Measurements from ENCODE around the gene MACROH2A2. TPM values are rescaled to one million over a fixed set of nuclear protein-coding genes. Genes with fewer than 3 reads are reported as not detected.
A peak's percentile ranks its signal among the peaks of the same experiment; 100 is the strongest.
"Not testable (repeated sequence)": the region's sequence is repeated elsewhere in the genome, so short reads cannot be mapped to it uniquely, and the experiment has no call there.

Gene MACROH2A2
- total RNA-seq, 2 donors from 2014 or later = 2.4 to 2.5 TPM

- not testable (repeated sequence) for H3K36me3 Mint-ChIP-seq (ENCODE audit: low read depth); H3K27me3 Mint-ChIP-seq; H3K4me3 Mint-ChIP-seq; H3K27ac Mint-ChIP-seq; ATAC-seq (replicated peaks); H3K4me1 Mint-ChIP-seq; H3K9me3 Mint-ChIP-seq
These were observed 28.1 kb downstream of the MACROH2A2 start for GRCh38 chr10:70080789-70081188.

- Mint-ChIP-seq H3K27me3 (no peaks in the 10 kb centered on the region), H3K4me1 (no peaks in the 10 kb centered on the region), H3K4me3 (no peak overlapping the region), H3K27ac (no peak overlapping the region), H3K36me3 (ENCODE audit: low read depth) (no peaks in the 10 kb centered on the region), H3K9me3 (no peaks in the 10 kb centered on the region)
- no peak for ATAC-seq (replicated peaks)
These were observed 31.5 kb downstream of the MACROH2A2 start for GRCh38 chr10:70084189-70084588.

- Mint-ChIP-seq H3K27ac (no peak overlapping the region), H3K36me3 (ENCODE audit: low read depth) (no peaks in the 10 kb centered on the region), H3K4me3 (no peak overlapping the region), H3K9me3 (no peaks in the 10 kb centered on the region), H3K27me3 (no peaks in the 10 kb centered on the region), H3K4me1 (no peaks in the 10 kb centered on the region)
- ATAC-seq (replicated peaks) = no peak
These were observed 33.4 kb downstream of the MACROH2A2 start for GRCh38 chr10:70085975-70086613.

- Mint-ChIP-seq H3K4me1 (peaks cover 10% of the 10 kb centered on the region), H3K9me3 (no peaks in the 10 kb centered on the region), H3K4me3 (no peak overlapping the region), H3K36me3 (ENCODE audit: low read depth) (no peaks in the 10 kb centered on the region), H3K27ac (no peak overlapping the region), H3K27me3 (no peaks in the 10 kb centered on the region)
- no peak for ATAC-seq (replicated peaks)
These were observed 35.1 kb downstream of the MACROH2A2 start for GRCh38 chr10:70087616-70088307.

- H3K27ac Mint-ChIP-seq = no peak overlapping the region
- no peak for ATAC-seq (replicated peaks)
These were observed 35.7 kb downstream of the MACROH2A2 start for GRCh38 chr10:70088308-70088698.

GRCh38 chr10:70090013-70090412 lies 37.4 kb downstream of the MACROH2A2 start:
- Mint-ChIP-seq H3K9me3 (no peaks in the 10 kb centered on the region), H3K36me3 (ENCODE audit: low read depth) (no peaks in the 10 kb centered on the region), H3K4me3 (no peak overlapping the region), H3K27ac (no peak overlapping the region), H3K4me1 (peaks cover 29% of the 10 kb centered on the region), H3K27me3 (no peaks in the 10 kb centered on the region)
- no peak for ATAC-seq (replicated peaks)

More at GRCh38 chr10:70088308-70088698, 35.7 kb downstream of the MACROH2A2 start:
- no peak overlapping the region for H3K4me3 Mint-ChIP-seq
- no peaks in the 10 kb centered on the region for H3K9me3 Mint-ChIP-seq
- H3K27me3 Mint-ChIP-seq = no peaks in the 10 kb centered on the region
- H3K36me3 Mint-ChIP-seq (ENCODE audit: low read depth) = no peaks in the 10 kb centered on the region
- peaks cover 13% of the 10 kb centered on the region for H3K4me1 Mint-ChIP-seq

GRCh38 chr10:70090951-70091350 lies 38.3 kb downstream of the MACROH2A2 start:
- H3K4me1 Mint-ChIP-seq = peaks cover 29% of the 10 kb centered on the region
- no peaks in the 10 kb centered on the region for H3K27me3 Mint-ChIP-seq
- H3K9me3 Mint-ChIP-seq = no peaks in the 10 kb centered on the region
- peaks cover 5% of the 10 kb centered on the region for H3K36me3 Mint-ChIP-seq (ENCODE audit: low read depth)
- no peak for ATAC-seq (replicated peaks)
- H3K27ac Mint-ChIP-seq = no peak overlapping the region
- no peak overlapping the region for H3K4me3 Mint-ChIP-seq

- Mint-ChIP-seq H3K27me3 (no peaks in the 10 kb centered on the region), H3K4me3 (peak overlapping the region; percentile 96), H3K9me3 (no peaks in the 10 kb centered on the region), H3K36me3 (ENCODE audit: low read depth) (peaks cover 8% of the 10 kb centered on the region), H3K4me1 (peaks cover 29% of the 10 kb centered on the region), H3K27ac (peak overlapping the region; percentile 99)
- ATAC-seq (replicated peaks) = peak; percentile 18
These were observed 39.7 kb downstream of the MACROH2A2 start for GRCh38 chr10:70092389-70092718.

GRCh38 chr10:70093335-70093944 lies 40.8 kb downstream of the MACROH2A2 start:
- H3K27me3 Mint-ChIP-seq = no peaks in the 10 kb centered on the region
- H3K4me1 Mint-ChIP-seq = peaks cover 29% of the 10 kb centered on the region
- no peaks in the 10 kb centered on the region for H3K9me3 Mint-ChIP-seq
- peak overlapping the region; percentile 99 for H3K27ac Mint-ChIP-seq
- peaks cover 8% of the 10 kb centered on the region for H3K36me3 Mint-ChIP-seq (ENCODE audit: low read depth)
- peak; percentile 88 for ATAC-seq (replicated peaks)
- H3K4me3 Mint-ChIP-seq = peak overlapping the region; percentile 96

GRCh38 chr10:70094250-70094649 lies 41.6 kb downstream of the MACROH2A2 start:
- peaks cover 29% of the 10 kb centered on the region for H3K4me1 Mint-ChIP-seq
- H3K9me3 Mint-ChIP-seq = no peaks in the 10 kb centered on the region
- peak overlapping the region; percentile 99 for H3K27ac Mint-ChIP-seq
- ATAC-seq (replicated peaks) = no peak
- peaks cover 10% of the 10 kb centered on the region for H3K36me3 Mint-ChIP-seq (ENCODE audit: low read depth)
- no peaks in the 10 kb centered on the region for H3K27me3 Mint-ChIP-seq
- H3K4me3 Mint-ChIP-seq = peak overlapping the region; percentile 96

GRCh38 chr10:70096016-70096704 lies 43.5 kb downstream of the MACROH2A2 start:
- Mint-ChIP-seq H3K27ac (no peak overlapping the region), H3K9me3 (no peaks in the 10 kb centered on the region), H3K27me3 (no peaks in the 10 kb centered on the region), H3K4me3 (no peak overlapping the region), H3K4me1 (peaks cover 29% of the 10 kb centered on the region), H3K36me3 (ENCODE audit: low read depth) (peaks cover 25% of the 10 kb centered on the region)
- no peak for ATAC-seq (replicated peaks)

- H3K4me1 Mint-ChIP-seq = peaks cover 28% of the 10 kb centered on the region
- ATAC-seq (replicated peaks) = no peak
- H3K27ac Mint-ChIP-seq = no peak overlapping the region
- H3K4me3 Mint-ChIP-seq = no peak overlapping the region
- H3K9me3 Mint-ChIP-seq = no peaks in the 10 kb centered on the region
- peaks cover 32% of the 10 kb centered on the region for H3K36me3 Mint-ChIP-seq (ENCODE audit: low read depth)
- H3K27me3 Mint-ChIP-seq = no peaks in the 10 kb centered on the region
These were observed 44.2 kb downstream of the MACROH2A2 start for GRCh38 chr10:70096705-70097420.

- H3K9me3 Mint-ChIP-seq = no peaks in the 10 kb centered on the region
- no peaks in the 10 kb centered on the region for H3K27me3 Mint-ChIP-seq
These were observed 44.8 kb downstream of the MACROH2A2 start for GRCh38 chr10:70097459-70097858.

GRCh38 chr10:70098271-70098670 lies 45.6 kb downstream of the MACROH2A2 start:
- peaks cover 16% of the 10 kb centered on the region for H3K4me1 Mint-ChIP-seq
- H3K36me3 Mint-ChIP-seq (ENCODE audit: low read depth) = peaks cover 41% of the 10 kb centered on the region
- no peak for ATAC-seq (replicated peaks)
- no peak overlapping the region for H3K4me3 Mint-ChIP-seq
- H3K27me3 Mint-ChIP-seq = no peaks in the 10 kb centered on the region
- H3K9me3 Mint-ChIP-seq = no peaks in the 10 kb centered on the region
- no peak overlapping the region for H3K27ac Mint-ChIP-seq

More at GRCh38 chr10:70097459-70097858, 44.8 kb downstream of the MACROH2A2 start:
- no peak overlapping the region for H3K4me3 Mint-ChIP-seq
- H3K27ac Mint-ChIP-seq = no peak overlapping the region
- no peak for ATAC-seq (replicated peaks)
- H3K36me3 Mint-ChIP-seq (ENCODE audit: low read depth) = peaks cover 38% of the 10 kb centered on the region
- H3K4me1 Mint-ChIP-seq = peaks cover 22% of the 10 kb centered on the region

All from activated T-helper 17 cell treated with anti-CD3 and anti-CD28 coated beads, Interleukin-2, amount 50 U/mL, for 72 hours (primary cell).